Fibroblast of upper back skin (primary cell): ENCODE data around the gene PANX2.

Source experiments
- DNase-seq: peaks from one replicate; pipeline ENCODE4 v3.0.0-alpha.2; 2013

PANX2 gene

DNA sequence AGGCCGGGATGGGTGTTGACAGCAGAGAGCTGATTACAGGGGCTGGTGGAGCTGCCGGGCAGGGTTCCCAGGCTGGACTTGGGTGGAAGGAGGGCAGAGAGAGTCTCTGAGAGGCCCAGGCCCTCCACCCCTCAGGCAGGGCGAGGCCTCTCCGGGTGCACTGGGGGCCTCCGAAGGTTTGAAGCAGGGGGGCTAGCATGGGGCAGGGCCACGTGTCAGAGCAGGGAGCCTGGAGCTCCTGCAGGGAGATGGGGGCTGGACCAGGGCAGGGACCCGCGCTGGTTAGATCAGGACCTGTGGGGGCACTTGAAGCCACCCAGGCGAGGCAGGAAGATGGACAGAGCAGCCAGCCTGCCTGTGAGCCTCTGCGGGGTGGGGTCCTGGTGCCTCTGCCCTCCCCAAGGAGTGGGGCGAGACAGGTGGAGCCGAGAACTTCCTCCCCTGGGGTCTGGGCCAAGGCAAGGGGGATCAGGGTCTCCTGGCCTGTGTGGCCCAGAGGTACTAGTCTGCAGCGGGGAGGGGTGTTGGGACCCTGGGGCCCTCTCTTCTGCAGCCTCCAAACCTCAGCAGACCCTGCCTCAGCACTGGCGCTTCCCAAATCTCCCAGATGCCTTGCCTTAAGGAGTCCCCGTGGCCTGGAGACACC is 911 bp downstream of the PANX2 start:
- no peak for DNase-seq

DNA sequence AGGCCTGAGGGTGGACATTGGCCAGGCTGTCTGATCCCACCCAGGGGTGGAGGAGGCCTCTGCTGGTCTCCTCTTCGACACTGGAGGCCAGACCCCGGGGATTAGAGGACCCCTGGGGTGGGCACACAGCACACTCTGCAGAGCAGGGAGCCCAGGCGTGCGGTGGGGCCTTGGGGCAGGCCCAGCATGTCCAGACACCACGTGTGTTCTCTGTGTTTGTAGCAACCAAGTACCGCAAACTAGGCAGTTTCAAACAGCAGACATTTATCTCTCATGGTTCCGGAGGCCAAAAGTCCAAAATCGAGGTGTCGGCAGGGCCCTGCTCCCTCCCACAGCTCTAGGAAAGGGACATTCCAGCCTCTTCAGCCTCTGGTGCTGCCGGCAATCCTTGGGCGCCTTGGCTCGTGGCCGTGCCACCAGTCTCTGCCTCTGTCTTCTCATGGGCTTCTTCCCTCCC is 1.5 kb downstream of the PANX2 start:
- no peak for DNase-seq

DNA sequence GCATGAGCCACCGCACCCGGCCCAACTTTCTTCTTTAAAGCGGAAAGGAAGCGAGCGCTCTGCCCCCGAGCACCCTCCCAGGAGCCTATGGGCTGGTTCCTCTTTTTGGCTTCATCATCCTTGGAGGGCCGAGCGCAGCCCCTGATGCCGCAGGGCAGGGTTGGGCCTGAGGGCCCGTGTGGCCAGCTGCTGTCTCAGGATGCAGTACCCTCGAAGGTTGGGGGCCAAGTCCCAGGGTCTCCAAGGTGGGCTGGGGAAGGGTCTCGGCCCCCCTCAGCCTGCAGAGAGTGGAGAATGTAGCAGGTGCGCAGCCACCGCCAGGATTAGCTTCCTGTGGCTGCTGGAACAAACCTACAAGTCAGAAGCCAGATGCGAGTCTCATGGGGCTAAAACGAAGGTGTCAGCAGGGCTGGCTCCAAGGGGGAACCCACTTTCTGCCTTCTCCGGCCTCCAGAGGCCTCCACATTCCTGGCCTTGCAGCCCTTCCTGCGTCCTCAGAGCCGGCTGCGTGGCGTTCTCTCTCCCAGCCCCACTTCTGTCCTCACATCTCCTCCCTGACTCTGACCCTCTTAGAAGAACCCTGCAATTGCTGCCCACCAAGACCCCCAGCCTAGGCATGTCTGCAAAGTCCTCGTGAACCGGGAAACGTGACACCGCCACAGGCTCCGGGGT is 2.9 kb downstream of the PANX2 start:
- no peak for DNase-seq

DNA sequence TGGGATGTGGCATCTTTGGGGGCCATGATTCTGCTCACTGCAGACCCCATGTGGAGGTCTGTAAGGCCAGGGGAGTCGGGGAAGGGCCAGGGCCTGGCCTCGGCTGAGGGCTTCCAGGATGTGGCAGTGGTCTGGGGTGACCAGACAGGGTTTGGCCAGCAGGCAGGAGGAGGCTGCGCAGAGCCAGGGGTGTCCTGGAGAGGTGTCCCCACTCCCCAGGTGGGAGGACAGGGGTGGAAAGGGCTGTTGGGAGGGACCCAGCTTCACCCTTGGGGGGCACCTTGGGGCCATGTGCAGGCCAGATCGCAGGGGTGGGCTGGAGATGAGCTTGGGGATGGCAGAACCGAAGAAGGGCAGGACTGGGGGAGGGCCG is 3.4 kb downstream of the PANX2 start:
- DNase-seq: no peak

DNA sequence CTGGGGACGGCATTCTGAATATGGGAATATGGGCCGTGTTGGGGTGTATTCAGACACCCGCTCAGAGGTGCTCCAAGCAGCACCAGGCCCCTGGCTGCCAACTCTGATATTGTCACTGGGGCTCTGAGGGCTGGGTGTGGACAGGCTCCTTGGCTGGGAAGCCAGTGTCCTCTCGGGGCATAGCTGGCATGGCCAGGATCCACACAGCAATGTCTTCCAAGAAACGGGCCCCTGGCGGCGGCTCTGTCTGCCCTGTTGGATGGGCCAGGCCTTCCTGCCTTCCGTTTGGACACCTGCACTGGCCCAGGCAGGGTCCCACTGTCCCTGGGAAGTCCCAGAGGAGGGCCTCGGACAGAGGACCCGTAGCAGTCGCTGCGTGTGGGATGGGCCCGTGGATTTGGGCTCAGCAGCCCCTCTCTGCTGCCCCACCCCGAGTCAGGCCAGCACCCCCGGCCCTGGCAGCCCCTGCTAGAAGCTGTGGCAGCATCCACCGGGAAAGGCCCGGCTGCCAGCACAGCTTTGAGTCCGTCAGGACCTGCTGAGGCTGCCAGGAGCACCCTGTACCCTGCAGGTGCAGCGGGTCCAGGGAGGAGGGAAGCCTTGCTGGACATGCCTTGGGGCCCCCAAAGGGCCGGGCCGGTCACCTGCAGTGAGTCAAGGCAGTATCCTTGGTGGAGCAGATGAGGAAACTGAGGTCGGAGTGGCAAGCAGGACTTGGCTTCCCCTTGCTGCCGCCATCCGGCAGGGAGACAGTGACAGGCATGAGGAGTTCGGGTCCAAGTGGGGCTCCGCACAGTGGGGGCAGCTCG is 4.1 kb downstream of the PANX2 start:
- DNase-seq: no peak

DNA sequence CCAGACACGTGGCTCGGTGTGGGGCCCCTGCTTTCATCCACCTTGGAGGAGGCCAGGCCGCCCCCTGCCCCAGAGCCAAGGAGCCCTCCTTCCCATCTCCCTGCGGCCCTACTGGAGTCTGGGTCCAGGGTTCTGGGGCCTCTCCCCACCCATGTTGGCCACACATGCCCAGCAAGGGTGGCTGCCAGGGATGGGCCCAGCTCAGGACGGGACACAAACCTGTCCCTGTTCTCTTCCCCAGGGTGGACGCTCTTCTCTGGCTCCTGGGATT is 4.6 kb downstream of the PANX2 start:
- no peak for DNase-seq

DNA sequence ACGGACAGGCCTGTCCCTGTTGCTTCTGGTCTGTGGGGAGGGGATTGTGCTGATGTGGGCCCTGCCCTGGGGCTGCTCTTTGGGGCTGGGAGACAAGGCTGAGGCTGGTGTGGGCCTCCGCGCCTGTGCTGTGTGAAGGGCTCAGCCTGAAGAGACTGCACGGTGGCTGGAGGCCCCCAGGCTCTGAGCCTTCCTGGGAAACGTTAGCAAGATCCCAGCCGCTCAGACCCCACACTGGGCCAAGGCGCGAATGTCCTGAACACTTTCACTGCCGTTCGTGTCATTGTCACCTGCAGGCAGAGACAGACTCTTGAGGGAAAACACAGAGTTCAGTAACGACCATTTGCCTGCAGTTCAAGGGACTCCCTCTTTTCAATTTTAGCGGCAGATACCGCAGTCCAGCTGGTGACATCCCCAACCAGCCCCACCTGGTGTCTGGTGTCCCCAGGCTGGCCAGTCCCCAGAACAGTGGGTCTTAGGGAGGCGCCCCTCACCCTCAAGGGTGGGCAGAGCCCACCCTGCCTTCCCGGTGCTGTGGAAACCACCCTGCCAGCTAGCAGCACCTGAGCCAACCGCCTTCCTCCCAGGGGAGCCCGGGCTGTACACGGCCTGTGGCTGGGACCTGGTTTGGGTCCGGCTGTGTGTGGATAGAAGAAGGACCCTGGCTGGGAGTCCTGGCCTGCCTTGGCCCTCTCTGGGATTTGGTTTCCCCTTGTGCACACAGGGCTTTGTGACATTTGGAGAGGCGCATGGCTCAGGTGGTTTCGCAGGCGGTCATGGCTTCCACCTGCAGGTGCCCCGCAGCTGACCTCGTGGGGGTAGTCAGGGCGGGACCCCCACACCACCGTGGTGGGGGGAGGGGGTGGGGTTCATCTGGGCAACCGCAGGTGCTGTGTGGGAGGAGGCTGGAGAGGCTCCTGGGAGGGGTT is 5.7 kb downstream of the PANX2 start:
- DNase-seq: no peak

DNA sequence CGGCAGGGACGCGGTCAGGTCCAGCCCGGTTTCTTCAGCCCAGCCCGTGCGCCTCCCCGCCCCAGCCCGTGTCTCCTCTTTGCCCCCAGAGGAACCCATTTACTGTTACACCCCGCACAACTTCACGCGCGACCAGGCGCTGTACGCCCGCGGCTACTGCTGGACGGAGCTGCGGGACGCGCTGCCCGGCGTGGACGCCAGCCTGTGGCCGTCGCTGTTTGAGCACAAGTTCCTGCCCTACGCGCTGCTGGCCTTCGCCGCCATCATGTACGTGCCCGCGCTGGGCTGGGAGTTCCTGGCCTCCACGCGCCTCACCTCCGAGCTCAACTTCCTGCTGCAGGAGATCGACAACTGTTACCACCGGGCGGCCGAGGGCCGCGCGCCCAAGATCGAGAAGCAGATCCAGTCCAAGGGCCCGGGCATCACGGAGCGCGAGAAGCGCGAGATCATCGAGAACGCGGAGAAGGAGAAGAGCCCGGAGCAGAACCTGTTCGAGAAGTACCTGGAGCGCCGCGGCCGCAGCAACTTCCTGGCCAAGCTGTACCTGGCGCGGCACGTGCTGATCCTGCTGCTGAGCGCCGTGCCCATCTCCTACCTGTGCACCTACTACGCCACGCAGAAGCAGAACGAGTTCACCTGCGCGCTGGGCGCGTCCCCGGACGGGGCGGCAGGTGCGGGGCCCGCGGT is 6.5 kb downstream of the PANX2 start:
- DNase-seq: no peak

DNA sequence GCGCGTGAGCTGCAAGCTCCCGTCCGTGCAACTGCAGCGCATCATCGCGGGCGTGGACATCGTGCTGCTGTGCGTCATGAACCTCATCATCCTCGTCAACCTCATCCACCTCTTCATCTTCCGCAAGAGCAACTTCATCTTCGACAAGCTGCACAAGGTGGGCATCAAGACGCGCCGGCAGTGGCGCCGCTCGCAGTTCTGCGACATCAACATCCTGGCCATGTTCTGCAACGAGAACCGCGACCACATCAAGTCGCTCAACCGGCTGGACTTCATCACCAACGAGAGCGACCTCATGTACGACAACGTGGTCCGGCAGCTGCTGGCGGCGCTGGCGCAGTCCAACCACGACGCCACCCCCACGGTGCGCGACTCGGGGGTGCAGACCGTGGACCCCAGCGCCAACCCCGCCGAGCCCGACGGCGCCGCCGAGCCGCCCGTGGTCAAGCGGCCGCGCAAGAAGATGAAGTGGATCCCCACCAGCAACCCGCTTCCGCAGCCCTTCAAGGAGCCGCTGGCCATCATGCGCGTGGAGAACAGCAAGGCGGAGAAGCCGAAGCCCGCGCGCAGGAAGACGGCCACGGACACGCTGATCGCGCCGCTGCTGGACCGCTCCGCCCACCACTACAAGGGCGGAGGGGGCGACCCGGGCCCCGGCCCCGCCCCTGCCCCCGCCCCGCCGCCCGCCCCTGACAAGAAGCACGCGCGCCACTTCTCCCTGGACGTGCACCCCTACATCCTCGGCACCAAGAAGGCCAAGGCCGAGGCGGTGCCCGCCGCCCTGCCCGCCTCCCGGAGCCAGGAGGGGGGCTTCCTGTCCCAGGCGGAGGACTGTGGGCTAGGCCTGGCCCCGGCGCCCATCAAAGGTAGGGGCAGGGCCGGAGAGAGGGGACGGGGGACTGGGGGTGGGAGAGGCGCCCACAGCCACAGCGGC is 7.3 kb downstream of the PANX2 start:
- DNase-seq: no peak

DNA sequence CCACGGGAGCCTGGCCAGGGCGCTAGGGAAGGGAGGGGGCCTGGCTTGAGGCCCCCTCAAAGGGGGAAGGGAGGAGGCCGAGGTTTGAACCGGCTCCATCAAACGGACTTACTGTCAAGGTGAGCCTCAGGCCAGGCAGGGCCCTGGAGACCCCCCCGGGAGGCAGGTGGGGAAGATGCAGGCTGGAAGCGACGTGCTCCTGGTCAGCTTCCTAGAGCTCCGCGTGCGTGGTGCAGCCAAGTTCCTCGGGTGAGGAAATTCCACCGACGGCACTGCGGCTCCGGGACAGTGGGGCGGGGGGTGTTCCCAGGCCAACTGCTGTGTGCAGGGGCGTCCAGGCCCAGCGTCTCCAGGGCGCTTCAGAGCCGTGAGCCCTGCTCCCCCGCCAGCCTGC is 7.9 kb downstream of the PANX2 start:
- no peak for DNase-seq

DNA sequence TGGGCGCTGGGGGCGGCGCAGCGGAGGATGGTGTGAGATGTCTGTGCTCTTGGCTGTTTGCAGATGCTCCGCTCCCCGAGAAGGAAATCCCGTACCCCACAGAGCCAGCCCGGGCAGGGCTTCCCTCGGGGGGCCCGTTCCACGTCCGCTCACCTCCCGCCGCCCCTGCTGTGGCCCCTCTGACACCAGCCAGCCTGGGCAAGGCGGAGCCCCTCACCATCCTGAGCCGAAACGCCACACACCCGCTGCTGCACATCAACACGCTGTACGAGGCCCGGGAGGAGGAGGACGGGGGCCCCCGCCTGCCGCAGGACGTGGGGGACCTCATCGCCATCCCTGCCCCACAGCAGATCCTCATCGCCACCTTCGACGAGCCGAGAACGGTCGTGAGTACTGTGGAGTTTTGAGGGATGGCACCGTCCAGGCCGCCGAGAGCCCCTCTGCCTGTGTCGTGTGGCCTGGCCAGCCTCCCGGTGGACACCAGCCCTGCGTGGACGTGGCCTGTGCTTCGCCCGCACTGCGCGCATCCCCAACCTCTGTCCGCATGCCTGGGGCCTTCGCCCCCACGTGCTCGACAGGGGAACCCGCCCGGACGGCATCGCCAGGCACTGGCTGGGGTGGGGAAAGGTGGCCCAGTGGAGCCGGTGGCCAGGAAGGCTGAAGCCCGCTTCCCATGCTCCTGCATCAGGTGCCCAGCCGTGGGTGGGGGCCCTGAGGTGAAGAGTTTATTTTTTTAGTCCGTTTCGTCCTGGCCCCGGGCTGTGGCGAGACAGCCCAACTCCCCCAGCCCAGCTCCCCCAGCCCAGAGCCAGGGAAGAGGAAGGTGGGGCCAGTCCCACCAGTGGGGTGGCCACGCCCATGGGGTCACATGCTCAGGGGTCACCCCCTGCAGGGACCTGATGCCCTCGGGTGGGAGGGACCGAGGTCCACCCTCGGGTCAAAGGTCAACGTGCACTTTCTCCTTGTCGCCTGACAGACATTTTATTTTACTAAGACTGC is 8.6 kb downstream of the PANX2 start:
- no peak for DNase-seq

DNA sequence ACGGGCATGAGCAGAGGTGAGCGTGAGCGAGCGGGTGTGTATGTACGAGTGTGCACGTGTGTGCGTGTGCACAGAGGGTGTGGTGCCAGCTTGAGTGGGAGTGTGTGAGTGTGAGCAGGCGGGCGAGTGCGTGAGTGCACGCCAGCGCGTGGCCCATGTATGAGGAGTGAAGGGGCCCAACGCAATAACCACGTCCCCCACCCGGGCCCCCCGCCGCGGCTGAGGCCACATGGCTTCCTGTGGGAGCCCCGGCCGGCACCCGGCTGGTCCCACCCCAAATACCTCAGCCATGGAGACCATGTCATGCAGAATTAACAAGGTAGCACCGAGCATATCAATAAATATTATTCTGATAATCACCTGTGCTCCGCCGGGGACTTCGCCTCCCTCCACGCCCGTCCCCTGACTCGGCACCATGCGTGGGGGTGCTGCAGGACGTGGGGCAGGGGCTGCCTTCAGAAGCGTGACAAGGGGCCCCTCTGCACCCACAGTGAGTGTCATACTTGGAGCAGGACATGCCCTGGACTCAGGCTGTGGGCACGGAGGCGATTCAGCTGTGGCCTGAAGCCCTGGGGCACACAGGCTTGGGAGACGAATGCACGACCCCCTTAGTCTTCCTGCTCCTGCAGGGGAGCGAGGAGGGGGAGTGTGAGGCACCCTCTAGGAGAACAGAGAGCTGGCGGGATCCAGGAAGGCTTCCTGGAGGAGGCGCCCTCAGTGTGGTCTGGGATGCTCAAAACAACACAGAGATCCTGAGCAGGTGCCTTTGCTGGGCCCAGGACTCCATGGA is 9.6 kb downstream of the PANX2 start:
- DNase-seq: no peak

DNA sequence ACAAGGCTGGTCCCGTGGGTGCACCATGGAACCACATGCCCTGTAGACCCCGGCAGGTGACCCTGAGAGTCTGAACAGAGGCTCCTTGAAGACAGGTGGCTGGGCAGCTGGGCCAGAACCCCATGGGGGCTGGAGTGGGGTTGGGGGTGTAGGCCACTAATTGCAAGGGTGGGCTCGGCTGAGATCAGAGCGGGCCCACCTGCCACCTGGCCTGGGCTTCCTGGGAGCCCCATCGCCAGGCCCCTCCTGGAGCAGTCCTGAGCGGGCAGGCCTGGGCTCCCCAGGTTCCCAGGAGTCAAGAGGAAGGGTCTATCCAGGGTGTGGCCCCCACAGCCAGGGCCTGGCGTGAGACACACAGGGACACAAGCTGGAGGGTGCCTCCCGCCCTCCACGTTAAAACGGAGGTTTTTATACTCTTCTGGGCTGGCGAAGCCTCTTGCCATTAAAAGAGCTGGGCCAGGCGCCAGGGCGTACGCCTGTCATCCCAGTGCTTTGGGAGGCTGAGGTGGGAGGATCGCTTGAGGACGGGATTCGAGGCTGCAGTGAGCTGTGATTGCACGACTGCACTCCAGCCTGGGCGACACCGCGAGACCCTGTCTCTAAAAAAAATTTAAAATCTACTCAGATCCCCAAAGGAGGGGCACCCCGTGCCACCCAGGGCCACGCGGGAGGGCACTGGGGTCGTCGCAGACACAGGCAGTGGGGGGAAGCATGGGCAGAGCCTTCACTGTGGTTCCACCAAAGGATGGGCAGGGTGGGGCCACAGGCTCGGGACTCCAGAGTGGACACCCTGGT is 10.4 kb downstream of the PANX2 start:
- no peak for DNase-seq

DNA sequence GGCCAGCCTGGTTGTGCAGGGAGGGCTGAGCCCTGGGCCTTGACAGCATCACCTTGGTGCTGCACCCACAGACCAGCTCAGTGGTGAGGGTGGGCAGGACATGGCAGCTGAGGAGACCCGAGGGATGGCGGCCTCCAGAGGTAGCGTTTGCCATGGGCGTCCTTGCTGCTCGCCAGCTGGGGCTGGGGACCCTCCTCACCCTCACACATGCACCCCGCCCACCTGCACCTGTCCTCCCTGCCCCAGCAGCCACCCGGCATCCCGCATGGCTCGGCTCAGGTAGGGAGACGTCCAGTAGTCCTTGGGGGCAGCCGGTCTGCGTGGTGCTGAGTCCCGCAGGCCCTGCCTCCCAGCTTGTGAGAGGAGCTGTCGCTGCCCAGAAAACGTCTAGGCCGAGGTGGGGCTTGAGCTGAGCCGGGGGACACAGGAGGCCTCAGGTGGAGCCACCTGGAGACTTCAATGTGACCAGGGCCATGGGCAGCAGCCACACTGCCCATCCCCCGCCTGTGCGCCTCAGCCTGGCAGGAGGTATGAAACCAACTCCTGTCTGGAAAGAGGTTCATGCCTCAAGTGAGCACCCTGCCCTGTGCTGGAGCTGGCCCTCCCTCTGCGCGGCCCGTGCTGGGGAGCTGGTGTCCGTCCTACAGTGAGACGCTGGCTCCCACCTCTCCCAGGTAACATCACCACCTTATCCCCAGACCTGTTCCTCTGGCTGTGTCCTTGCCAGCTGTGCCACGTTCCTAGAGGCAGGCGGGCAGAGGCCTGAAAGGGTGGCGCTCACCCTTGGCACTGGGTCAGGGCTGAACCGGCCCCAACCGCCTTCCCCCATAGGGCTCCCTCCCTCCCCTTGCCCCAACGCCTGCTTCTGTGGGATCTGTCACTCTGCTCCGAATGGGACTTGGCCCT is 11.9 kb downstream of the PANX2 start:
- no peak for DNase-seq

DNA sequence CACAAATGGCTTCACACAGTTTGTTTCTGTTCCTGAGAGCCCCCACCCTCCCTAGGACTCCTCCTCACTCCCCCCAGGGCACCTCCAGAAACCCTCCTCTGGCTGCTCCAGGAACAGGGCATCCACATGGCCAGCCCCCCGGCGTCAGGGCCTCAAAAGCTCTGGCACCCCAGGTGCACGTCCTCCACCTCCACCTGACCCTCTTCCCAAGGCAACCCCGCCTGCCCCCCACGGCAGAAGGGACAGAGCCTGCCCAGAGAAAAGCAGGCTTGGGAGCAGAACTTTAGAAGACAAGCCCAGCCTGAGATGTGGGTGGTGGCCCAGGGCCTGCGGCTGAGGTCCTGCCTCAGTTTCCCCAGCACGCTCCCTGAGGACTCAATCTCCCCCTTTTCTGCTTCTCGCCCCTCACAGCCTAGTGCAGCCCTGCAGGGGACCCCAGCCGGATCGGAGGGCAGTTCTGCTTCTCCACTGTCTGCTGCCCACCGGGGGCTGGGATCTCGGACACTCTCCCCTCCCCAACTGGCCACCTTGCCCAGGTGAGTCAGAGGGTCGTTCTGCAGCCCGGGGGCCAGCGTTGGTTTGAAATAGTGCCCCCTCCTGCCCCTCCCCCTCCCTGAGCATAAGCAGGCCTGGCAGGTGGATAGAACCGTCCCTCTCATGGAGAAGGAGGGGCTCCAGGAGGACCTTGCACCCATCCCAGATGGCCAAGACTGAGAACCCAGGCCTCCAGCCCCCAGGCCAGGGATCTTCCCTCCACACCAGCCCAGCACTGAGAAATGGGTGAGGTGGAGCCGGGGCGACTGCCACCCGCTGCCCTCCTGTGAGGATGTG is 12.8 kb downstream of the PANX2 start:
- DNase-seq: no peak
